Measurements from ENCODE around the gene PHYH. TPM values are rescaled to one million over a fixed set of nuclear protein-coding genes. Genes with fewer than 3 reads are reported as not detected.
A peak's percentile ranks its signal among the peaks of the same experiment; 100 is the strongest.

PHYH gene
- total RNA-seq, 4 donors from 2014 or later, result 16.1 to 90.1 (median 49.2) TPM

DNA sequence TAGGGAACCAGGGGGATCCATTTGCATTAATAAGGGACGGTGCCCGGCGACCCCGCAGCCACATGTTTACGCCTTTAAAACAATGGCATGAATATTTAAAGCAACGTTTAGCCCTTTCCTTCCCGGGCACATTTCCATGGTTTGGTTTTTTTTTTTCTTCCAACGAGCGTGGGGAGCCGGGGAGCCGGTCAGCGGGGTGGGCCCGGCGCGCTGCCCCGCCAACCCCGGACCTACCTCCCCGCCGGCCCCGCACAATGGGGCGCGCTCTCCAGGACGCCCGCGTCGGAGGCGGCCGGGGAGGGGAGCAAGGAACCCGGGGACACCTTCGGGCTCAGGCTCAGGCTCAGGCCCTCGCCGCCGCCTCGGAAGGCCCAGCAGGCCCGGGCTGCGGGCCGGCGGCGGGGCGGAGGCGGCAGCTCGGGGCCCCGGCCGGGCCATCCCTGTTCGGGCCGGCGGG lies 47.2 kb upstream of the PHYH start:
- WGBS, 2 donors (ENCODE audit: low coverage in 1 of 2), result 0% methylated on average over 29 of the region's 47 CpGs; no CpG with 5 or more reads in 1 of the 2 donors
- peak; percentile 22 for DNase-seq
- TF ChIP-seq POLR2A (IDR thresholded peaks at IDR 0.05) (no peak), POLR2AphosphoS5 (IDR thresholded peaks at IDR 0.05) (no peak), EP300 (IDR thresholded peaks at IDR 0.05; ENCODE audit: low read depth) (no peak)
- TF ChIP-seq, protein P1, sequence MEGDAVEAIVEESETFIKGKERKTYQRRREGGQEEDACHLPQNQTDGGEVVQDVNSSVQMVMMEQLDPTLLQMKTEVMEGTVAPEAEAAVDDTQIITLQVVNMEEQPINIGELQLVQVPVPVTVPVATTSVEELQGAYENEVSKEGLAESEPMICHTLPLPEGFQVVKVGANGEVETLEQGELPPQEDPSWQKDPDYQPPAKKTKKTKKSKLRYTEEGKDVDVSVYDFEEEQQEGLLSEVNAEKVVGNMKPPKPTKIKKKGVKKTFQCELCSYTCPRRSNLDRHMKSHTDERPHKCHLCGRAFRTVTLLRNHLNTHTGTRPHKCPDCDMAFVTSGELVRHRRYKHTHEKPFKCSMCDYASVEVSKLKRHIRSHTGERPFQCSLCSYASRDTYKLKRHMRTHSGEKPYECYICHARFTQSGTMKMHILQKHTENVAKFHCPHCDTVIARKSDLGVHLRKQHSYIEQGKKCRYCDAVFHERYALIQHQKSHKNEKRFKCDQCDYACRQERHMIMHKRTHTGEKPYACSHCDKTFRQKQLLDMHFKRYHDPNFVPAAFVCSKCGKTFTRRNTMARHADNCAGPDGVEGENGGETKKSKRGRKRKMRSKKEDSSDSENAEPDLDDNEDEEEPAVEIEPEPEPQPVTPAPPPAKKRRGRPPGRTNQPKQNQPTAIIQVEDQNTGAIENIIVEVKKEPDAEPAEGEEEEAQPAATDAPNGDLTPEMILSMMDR (IDR thresholded peaks at IDR 0.05), result no peak
- Histone ChIP-seq H3K4me1 (peaks cover 7 to 37% (median 24%) of the 10 kb centered on the region in 4 donors), H3K4me3 (peak overlapping the region; percentile 62 to 97 (median 85)), H3K9me3 (no peaks in the 10 kb centered on the region), H3K27ac (peak overlapping the region; percentile 95 to 99 (median 99)), H3K27me3 (no peaks in the 10 kb centered on the region), H3K36me3 (no peaks in the 10 kb centered on the region)
- intact Hi-C loops (cut with DNase I; ENCODE audit: low total_unique reads) (no loop called here), in situ Hi-C loops (cut with MboI; ENCODE audit: low pct_ligation_motif_present in 1 of 4, low pct_unique_long_range_greater_than_20kb in 1 of 4, low sequenced_read_pairs in 3 of 4) (no loop called here)

DNA sequence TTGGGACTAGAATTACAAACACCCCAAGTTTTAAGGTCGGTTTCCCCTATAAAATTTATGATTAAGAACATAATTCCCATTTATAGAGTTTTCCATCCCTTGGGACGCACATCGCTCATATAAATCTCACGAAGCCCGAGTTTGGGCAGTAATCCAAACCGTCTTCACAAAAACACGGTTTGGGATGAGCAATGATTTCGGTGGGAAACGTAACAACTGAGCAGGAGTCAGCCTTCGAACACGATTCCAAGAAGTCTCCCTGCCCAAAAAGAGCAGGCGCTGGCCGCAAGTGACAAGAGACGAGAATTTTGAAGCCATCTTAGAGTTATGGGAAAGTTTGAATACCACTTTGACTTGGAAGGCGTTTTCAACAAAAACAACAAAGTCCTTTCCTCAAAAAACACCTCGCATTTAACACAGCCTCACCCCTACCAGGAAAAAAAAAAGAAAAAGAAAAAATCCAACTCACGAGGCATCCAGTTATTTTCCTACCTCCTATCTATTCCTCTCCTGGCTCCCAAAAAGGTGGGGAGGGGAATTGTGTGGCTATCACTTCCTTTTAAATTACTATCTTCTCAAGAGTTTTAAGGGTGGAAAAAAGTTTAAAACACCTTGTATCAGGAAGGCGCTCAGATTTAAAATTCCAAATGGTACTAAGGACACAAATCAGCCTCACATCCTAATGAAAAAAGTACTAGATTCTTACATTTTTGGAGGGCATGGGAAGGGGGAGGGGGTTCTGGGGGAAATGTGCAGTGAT lies 46.6 kb upstream of the PHYH start:
- in situ Hi-C loops (cut with MboI; ENCODE audit: low pct_ligation_motif_present in 1 of 4, low pct_unique_long_range_greater_than_20kb in 1 of 4, low sequenced_read_pairs in 3 of 4), result no loop called here
- no peaks in the 10 kb centered on the region for H3K27me3 ChIP-seq
- 20 to 21% methylated on average over 18 of the region's 18 CpGs for whole genome bisulfite sequencing, 2 donors (ENCODE audit: low coverage in 1 of 2)
- DNase-seq, result peak; percentile 25
- H3K9me3 ChIP-seq, result no peaks in the 10 kb centered on the region
- intact Hi-C loops (cut with DNase I; ENCODE audit: low total_unique reads), result no loop called here
- peak overlapping the region; percentile 95 to 99 (median 99) for H3K27ac ChIP-seq
- no peaks in the 10 kb centered on the region for H3K36me3 ChIP-seq
- H3K4me1 ChIP-seq, result peaks cover 7 to 37% (median 24%) of the 10 kb centered on the region in 4 donors
- H3K4me3 ChIP-seq, result peak overlapping the region; percentile 62 to 97 (median 85)
- TF ChIP-seq EP300 (IDR thresholded peaks at IDR 0.05; ENCODE audit: low read depth), result no peak
- no peak for TF ChIP-seq POLR2AphosphoS5 (IDR thresholded peaks at IDR 0.05)
- TF ChIP-seq POLR2A (IDR thresholded peaks at IDR 0.05), result no peak
- TF ChIP-seq, protein P1 (IDR thresholded peaks at IDR 0.05), result no peak

DNA sequence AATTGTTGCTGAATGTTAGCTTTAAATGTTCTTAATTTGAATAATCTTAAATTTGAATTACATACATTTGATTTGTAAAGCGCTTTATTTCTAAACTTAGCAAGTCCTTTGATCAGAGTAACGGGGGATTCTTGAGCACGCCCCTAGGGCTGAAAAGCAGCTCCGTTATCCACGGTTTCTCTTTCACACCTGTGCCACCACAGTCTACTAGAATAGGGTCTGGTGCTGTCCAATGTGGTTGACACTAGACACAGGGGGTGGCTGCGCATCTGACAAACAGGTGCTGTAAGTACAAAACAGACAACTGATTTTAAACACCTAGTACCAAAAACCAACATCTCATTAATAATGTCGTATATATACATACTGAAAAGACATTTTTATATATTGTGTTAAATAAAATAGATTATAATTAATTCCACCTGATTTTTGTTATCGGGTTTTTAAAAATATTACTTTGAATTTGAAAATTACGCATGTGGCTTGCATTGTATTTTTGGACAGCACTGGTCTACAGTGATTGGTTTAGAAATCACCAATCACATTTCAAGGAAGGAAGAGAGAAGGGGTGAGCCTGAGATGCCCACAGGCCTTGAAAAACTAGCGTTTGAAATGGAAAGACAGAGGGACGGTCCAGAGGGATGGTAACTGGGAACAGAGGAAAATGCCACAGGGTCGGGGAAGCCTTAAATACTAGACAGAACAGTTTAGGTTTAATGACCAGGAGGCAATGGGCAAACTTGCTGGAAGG lies 40.9 kb upstream of the PHYH start:
- no peaks in the 10 kb centered on the region for H3K27me3 ChIP-seq
- peak overlapping the region in 3 of 4 donors; percentile 7 to 20 (median 8) for H3K27ac ChIP-seq
- TF ChIP-seq POLR2A (IDR thresholded peaks at IDR 0.05) (no peak), EP300 (IDR thresholded peaks at IDR 0.05; ENCODE audit: low read depth) (no peak), POLR2AphosphoS5 (IDR thresholded peaks at IDR 0.05) (no peak)
- TF ChIP-seq, protein P1 (IDR thresholded peaks at IDR 0.05), result no peak
- intact Hi-C loops (cut with DNase I; ENCODE audit: low total_unique reads) (no loop called here), in situ Hi-C loops (cut with MboI; ENCODE audit: low pct_ligation_motif_present in 1 of 4, low pct_unique_long_range_greater_than_20kb in 1 of 4, low sequenced_read_pairs in 3 of 4) (no loop called here)
- 79 to 96% methylated on average over 8 to 12 of the region's 12 CpGs for WGBS, 2 donors (ENCODE audit: low coverage in 1 of 2)
- no peaks in the 10 kb centered on the region for H3K36me3 ChIP-seq
- H3K9me3 ChIP-seq, result no peaks in the 10 kb centered on the region
- peaks cover 13 to 43% (median 22%) of the 10 kb centered on the region in 4 donors for H3K4me1 ChIP-seq
- DNase-seq, result peak; percentile 62
- no peak overlapping the region for H3K4me3 ChIP-seq

DNA sequence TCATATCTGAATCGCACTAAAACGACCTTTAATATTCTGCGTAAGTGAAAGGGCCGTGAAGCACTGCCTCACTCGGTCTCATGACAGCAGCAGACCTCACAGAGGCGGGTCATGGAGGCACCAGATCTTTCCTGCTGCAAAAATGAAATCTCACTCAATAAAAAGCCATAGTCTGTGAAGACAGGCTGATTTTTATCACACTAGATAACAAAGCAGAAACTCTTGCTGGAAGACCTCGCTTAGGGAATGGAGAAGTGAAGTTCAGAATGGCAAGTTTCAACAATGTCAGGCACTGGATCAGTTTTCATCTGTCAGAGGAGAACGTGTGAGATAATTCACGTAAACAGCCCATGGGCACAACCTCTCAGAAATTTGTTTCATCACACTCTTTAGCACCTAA lies 40.2 kb upstream of the PHYH start:
- Histone ChIP-seq H3K9me3 (no peaks in the 10 kb centered on the region), H3K4me3 (no peak overlapping the region), H3K4me1 (peaks cover 9 to 36% (median 19%) of the 10 kb centered on the region in 4 donors), H3K27ac (peak overlapping the region in 3 of 4 donors; percentile 7 to 20 (median 8)), H3K27me3 (no peaks in the 10 kb centered on the region), H3K36me3 (no peaks in the 10 kb centered on the region)
- intact Hi-C loops (cut with DNase I; ENCODE audit: low total_unique reads) (no loop called here), in situ Hi-C loops (cut with MboI; ENCODE audit: low pct_ligation_motif_present in 1 of 4, low pct_unique_long_range_greater_than_20kb in 1 of 4, low sequenced_read_pairs in 3 of 4) (no loop called here)
- no peak for DNase-seq
- TF ChIP-seq, protein P1 (IDR thresholded peaks at IDR 0.05), result no peak
- no peak for TF ChIP-seq POLR2A (IDR thresholded peaks at IDR 0.05)
- no peak for TF ChIP-seq POLR2AphosphoS5 (IDR thresholded peaks at IDR 0.05)
- no peak for TF ChIP-seq EP300 (IDR thresholded peaks at IDR 0.05; ENCODE audit: low read depth)
- WGBS, 2 donors (ENCODE audit: low coverage in 1 of 2), result 78 to 79% methylated on average over 9 of the region's 9 CpGs

Data from transverse colon (tissue), 4 donors.